B cell (primary cell): ENCODE data around the gene LRP1-AS. TPM values are rescaled to one million over a fixed set of nuclear protein-coding genes. Genes with fewer than 3 reads are reported as not detected.

ENCODE experiments used
- ATAC-seq: fragments of 200-7000 bp; cut with Tn5 transposase; one replicate; pipeline ENCODE4 v1.10.0; 2021; ENCODE audit warnings: low read depth, mild to moderate bottlenecking, moderate number of reproducible peaks, moderate library complexity
- CTCF ChIA-PET: fragments of 350-600 bp; sonication (Branson Sonifier 250); formaldehyde crosslinking; loops from one replicate; lab custom pipeline; 2021; ENCODE audit warnings: antibody characterized with exemption, inconsistent platforms; lab: Charles Lee
- POLR2A ChIA-PET: fragments of 350-600 bp; sonication (Branson Sonifier 250); formaldehyde crosslinking; loops from one replicate; lab custom pipeline; 2021; ENCODE audit warnings: antibody characterized with exemption; lab: Charles Lee
- DNase-seq: peaks from one replicate; pipeline ENCODE4 v3.0.0; 2013
- H2AFZ ChIP-seq: 2 replicates; pipeline ENCODE4 v1.6.1; 2012; ENCODE audit warnings: mild to moderate bottlenecking, low read depth, low read length; ENCODE audit not compliant: insufficient read depth, poor library complexity, severe bottlenecking
- H3K27ac ChIP-seq, 2 donors: 1 replicate in 1 of 2; 2 replicates in 1 of 2; pipeline ENCODE4 v1.5.1; 2012 to 2013; ENCODE audit warnings: low read length in 2 of 2, mild to moderate bottlenecking in 2 of 2, moderate library complexity in 1 of 2
- H3K27me3 ChIP-seq, 4 experiments: fragments of 200-600 bp in 1 of 4; sonication (generic) in 1 of 4; replicated peaks in 1 of 4; 1 replicate in 2 of 4; 2 replicates in 2 of 4; pipeline versions ENCODE4 v1.6.1 to v1.7.0; 2013 to 2016; ENCODE audit warnings: low read length in 3 of 4, mild to moderate bottlenecking in 2 of 4, mixed read lengths in 1 of 4, moderate library complexity in 1 of 4; ENCODE audit not compliant: insufficient read depth in 4 of 4, control insufficient read depth in 3 of 4; ENCODE audit errors: control extremely low read depth in 1 of 4
- H3K36me3 ChIP-seq, 2 experiments: replicated peaks in 1 of 2; 1 replicate in 1 of 2; 2 replicates in 1 of 2; pipeline versions ENCODE4 v1.6.1 to v1.7.1; 2013; ENCODE audit warnings: low read length in 1 of 2; ENCODE audit not compliant: insufficient read depth in 2 of 2, control insufficient read depth in 1 of 2; ENCODE audit errors: control extremely low read depth in 1 of 2, extremely low read depth in 1 of 2
- H3K4me1 ChIP-seq, 2 donors: fragments of 200-600 bp in 1 of 2; sonication (generic) in 1 of 2; 1 replicate in 1 of 2; 2 replicates in 1 of 2; pipeline versions ENCODE4 v1.5.1 to v1.6.1; 2013 to 2017; ENCODE audit warnings: low read length in 2 of 2; ENCODE audit not compliant: control insufficient read depth in 2 of 2, insufficient read depth in 2 of 2
- H3K4me2 ChIP-seq: replicated peaks from 2 replicates; pipeline ENCODE3; 2012; ENCODE audit warnings: mild to moderate bottlenecking, low read depth, low read length; ENCODE audit not compliant: poor library complexity, severe bottlenecking
- H3K4me3 ChIP-seq, 5 experiments: fragments of 200-600 bp in 1 of 5; sonication (generic) in 1 of 5; 1 replicate in 3 of 5; 2 replicates in 2 of 5; pipeline versions ENCODE4 v1.5.1 to v1.7.0; 2011 to 2016; ENCODE audit warnings: low read length in 4 of 5, mild to moderate bottlenecking in 4 of 5, low read depth in 2 of 5, control low read depth in 1 of 5, moderate library complexity in 1 of 5; ENCODE audit not compliant: insufficient read depth in 1 of 5; ENCODE audit errors: control extremely low read depth in 1 of 5, extremely low read depth in 1 of 5
- H3K79me2 ChIP-seq: fragments of 200-600 bp; sonication (generic); one replicate; pipeline ENCODE4 v1.6.0; 2016; ENCODE audit warnings: low read length; ENCODE audit not compliant: control insufficient read depth, insufficient read depth
- H3K9ac ChIP-seq: fragments of 200-600 bp; sonication (generic); 2 replicates; pipeline ENCODE4 v1.6.1; 2017; ENCODE audit warnings: mild to moderate bottlenecking, low read length, moderate library complexity
- H3K9me3 ChIP-seq, 3 donors: one replicate each; pipeline versions ENCODE4 v1.6.1 to v1.7.1; 2013; ENCODE audit warnings: low read length in 2 of 3; ENCODE audit not compliant: control insufficient read depth in 2 of 3, insufficient read depth in 1 of 3; ENCODE audit errors: control extremely low read depth in 1 of 3
- H4K20me1 ChIP-seq: 2 replicates; pipeline ENCODE4 v1.6.0; 2012; ENCODE audit warnings: mild to moderate bottlenecking, low read length; ENCODE audit not compliant: insufficient read depth, control insufficient read depth, poor library complexity, severe bottlenecking
- H3K27ac Mint-ChIP-seq: one replicate; pipeline ENCODE4 v1.8.0; 2021; ENCODE audit warnings: mixed read lengths
- H3K27me3 Mint-ChIP-seq: one replicate; pipeline ENCODE4 v1.8.0; 2021; ENCODE audit warnings: mixed read lengths
- H3K4me1 Mint-ChIP-seq: one replicate; pipeline ENCODE4 v1.8.0; 2021; ENCODE audit warnings: mixed read lengths
- H3K4me3 Mint-ChIP-seq: one replicate; pipeline ENCODE4 v1.8.0; 2021; ENCODE audit warnings: mixed read lengths
- H3K9me3 Mint-ChIP-seq: one replicate; pipeline ENCODE4 v1.8.0; 2022; ENCODE audit warnings: mixed read lengths; ENCODE audit not compliant: insufficient read depth
- EZH2 ChIP-seq: IDR thresholded peaks from 2 replicates; pipeline ENCODE4 v1.6.1; 2012; ENCODE audit warnings: borderline replicate concordance, low read depth, mild to moderate bottlenecking, moderate library complexity, low read length; ENCODE audit not compliant: insufficient read depth, poor library complexity, severe bottlenecking
- WGBS: methylation state at CpG from one replicate; pipeline ENCODE4 v1.1.5; 2013; ENCODE audit warnings: missing lambda C conversion rate; ENCODE audit not compliant: insufficient coverage; 5-methylcytosine and 5-hydroxymethylcytosine counted together
- intact Hi-C: fragments of 100-400 bp; cut with micrococcal nuclease; formaldehyde crosslinking; loops from one replicate; pipeline ENCODE4 v1.10.0; 2022
- polyA plus RNA-seq: library from polyadenylated mRNA; depleted of rRNA; stranded (reverse); fragments of >200 nt; gene quantifications from 2 replicates; pipeline ENCODE4 v1.2.3, GENCODE V29; 2012
- total RNA-seq, 2 donors: library from RNA; stranded (reverse); fragments of 120-200 nt in 1 of 2; gene quantifications; 1 replicate in 1 of 2; 2 replicates in 1 of 2; pipeline versions ENCODE4 v1.2.3 to v1.2.4, GENCODE V29; 2013 to 2022
- TF ChIP-seq, protein P1 (sequence below): fragments of 200-600 bp; IDR thresholded peaks from one replicate; pipeline ENCODE4 v1.8.0; 2022; ENCODE audit warnings: antibody characterized with exemption, mild to moderate bottlenecking

The LRP1-AS gene
- total and polyA plus RNA-seq, 2 donors (not counting 1 experiment from before 2014, with no cell fraction given): not detected

DNA sequence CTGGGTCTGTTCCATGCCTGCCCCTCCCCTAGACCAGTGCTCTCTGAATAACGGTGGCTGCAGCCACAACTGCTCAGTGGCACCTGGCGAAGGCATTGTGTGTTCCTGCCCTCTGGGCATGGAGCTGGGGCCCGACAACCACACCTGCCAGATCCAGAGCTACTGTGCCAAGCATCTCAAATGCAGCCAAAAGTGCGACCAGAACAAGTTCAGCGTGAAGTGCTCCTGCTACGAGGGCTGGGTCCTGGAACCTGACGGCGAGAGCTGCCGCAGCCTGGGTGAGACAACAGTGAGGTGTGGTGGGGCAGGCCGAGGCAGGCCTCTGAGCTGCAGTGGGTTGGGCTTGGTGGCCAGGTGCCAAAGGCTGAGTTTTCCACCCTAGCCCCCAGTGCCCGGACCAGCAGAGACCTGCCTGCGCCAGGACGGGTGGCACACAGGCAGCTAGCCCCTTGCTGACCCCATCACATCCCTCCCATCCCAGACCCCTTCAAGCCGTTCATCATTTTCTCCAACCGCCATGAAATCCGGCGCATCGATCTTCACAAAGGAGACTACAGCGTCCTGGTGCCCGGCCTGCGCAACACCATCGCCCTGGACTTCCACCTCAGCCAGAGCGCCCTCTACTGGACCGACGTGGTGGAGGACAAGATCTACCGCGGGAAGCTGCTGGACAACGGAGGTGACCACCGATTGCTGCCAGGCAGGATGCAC is 28.2 kb upstream of the LRP1-AS start:
- H3K27me3 Mint-ChIP-seq: peaks cover 5% of the 10 kb centered on the region
- Histone ChIP-seq H3K4me3 (no peak overlapping the region), H3K4me1 (no peaks in the 10 kb centered on the region), H3K36me3 (no peaks in the 10 kb centered on the region), H3K27ac (no peak overlapping the region), H3K9ac (no peak overlapping the region), H3K4me2 (no peak overlapping the region), H3K79me2 (no peaks in the 10 kb centered on the region), H3K27me3 (no peaks in the 10 kb centered on the region), H4K20me1 (no peaks in the 10 kb centered on the region), H3K9me3 (no peaks in the 10 kb centered on the region), H2AFZ (no peak overlapping the region)
- ATAC-seq (no peak), DNase-seq (peak; percentile 36)
- POLR2A ChIA-PET: no interaction called here
- TF ChIP-seq, protein P1, sequence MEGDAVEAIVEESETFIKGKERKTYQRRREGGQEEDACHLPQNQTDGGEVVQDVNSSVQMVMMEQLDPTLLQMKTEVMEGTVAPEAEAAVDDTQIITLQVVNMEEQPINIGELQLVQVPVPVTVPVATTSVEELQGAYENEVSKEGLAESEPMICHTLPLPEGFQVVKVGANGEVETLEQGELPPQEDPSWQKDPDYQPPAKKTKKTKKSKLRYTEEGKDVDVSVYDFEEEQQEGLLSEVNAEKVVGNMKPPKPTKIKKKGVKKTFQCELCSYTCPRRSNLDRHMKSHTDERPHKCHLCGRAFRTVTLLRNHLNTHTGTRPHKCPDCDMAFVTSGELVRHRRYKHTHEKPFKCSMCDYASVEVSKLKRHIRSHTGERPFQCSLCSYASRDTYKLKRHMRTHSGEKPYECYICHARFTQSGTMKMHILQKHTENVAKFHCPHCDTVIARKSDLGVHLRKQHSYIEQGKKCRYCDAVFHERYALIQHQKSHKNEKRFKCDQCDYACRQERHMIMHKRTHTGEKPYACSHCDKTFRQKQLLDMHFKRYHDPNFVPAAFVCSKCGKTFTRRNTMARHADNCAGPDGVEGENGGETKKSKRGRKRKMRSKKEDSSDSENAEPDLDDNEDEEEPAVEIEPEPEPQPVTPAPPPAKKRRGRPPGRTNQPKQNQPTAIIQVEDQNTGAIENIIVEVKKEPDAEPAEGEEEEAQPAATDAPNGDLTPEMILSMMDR: peak; percentile 49
- TF ChIP-seq EZH2: no peak
- no peaks in the 10 kb centered on the region for H3K9me3 Mint-ChIP-seq
- no peak overlapping the region for H3K27ac Mint-ChIP-seq
- WGBS: 81% methylated on average over 27 of the region's 29 CpGs
- intact Hi-C loops: no loop called here
- no peak overlapping the region for H3K4me3 Mint-ChIP-seq
- no peaks in the 10 kb centered on the region for H3K4me1 Mint-ChIP-seq
- CTCF ChIA-PET: interaction anchor here (0.6 to 7.7 kb wide), 8 partner anchors 10 to 1278 kb away, joined by 3 to 97 read pairs (median 4); partner anchors contain the start of genes LRP1 and STAT6

DNA sequence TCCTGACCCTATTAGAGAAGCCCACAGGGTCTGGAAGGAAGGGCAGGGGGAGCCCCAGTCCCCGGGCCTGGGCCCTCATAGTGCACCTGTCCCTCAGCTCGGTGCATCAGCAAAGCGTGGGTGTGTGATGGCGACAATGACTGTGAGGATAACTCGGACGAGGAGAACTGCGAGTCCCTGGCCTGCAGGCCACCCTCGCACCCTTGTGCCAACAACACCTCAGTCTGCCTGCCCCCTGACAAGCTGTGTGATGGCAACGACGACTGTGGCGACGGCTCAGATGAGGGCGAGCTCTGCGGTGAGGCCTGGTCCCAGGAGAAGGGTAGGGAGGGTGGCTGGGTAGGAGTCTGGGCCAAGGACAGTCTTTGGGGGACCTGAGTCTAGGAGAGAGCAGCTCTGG is 26.3 kb upstream of the LRP1-AS start:
- Mint-ChIP-seq H3K9me3 (no peaks in the 10 kb centered on the region), H3K4me3 (no peak overlapping the region), H3K27ac (no peak overlapping the region), H3K27me3 (peaks cover 5% of the 10 kb centered on the region), H3K4me1 (no peaks in the 10 kb centered on the region)
- H4K20me1 ChIP-seq: no peaks in the 10 kb centered on the region
- POLR2A ChIA-PET: no interaction called here
- H3K4me2 ChIP-seq: no peak overlapping the region
- 92% methylated on average over 12 of the region's 14 CpGs for WGBS
- no peaks in the 10 kb centered on the region for H3K9me3 ChIP-seq
- H2AFZ ChIP-seq: no peak overlapping the region
- DNase-seq: no peak
- no peaks in the 10 kb centered on the region for H3K36me3 ChIP-seq
- CTCF ChIA-PET: interaction anchor here (0.8 to 7.7 kb wide), 9 partner anchors 9 to 416 kb away, joined by 3 to 97 read pairs (median 4); partner anchors contain the start of gene LRP1
- H3K9ac ChIP-seq: no peak overlapping the region
- no peaks in the 10 kb centered on the region for H3K4me1 ChIP-seq
- intact Hi-C loops: loop anchor here (2.0 kb wide), 2 partner anchors 49 to 105 kb away; no protein-coding TSS in a partner anchor
- H3K79me2 ChIP-seq: no peaks in the 10 kb centered on the region
- no peak overlapping the region for H3K4me3 ChIP-seq
- no peak for ATAC-seq
- no peaks in the 10 kb centered on the region for H3K27me3 ChIP-seq
- no peak for TF ChIP-seq EZH2
- TF ChIP-seq, protein P1: no peak
- no peak overlapping the region for H3K27ac ChIP-seq
